Left ventricle myocardium inferior (tissue), 1 donor: ENCODE data around the gene TMEM52. TPM values are rescaled to one million over a fixed set of nuclear protein-coding genes. Genes with fewer than 3 reads are reported as not detected.

ENCODE experiments used
- DNase-seq: peaks from one replicate; pipeline ENCODE4 v3.0.0-alpha.2; 2020
- H3K27ac ChIP-seq: fragments of 200-600 bp; replicated peaks from 2 replicates; pipeline ENCODE4 v1.8.0; 2021
- H3K27me3 ChIP-seq: fragments of 200-600 bp; 2 replicates; pipeline ENCODE4 v1.8.0; 2021; ENCODE audit warnings: low read depth
- H3K36me3 ChIP-seq: fragments of 200-600 bp; 2 replicates; pipeline ENCODE4 v1.8.0; 2021
- H3K4me1 ChIP-seq: fragments of 200-600 bp; 2 replicates; pipeline ENCODE4 v1.8.0; 2021
- H3K4me3 ChIP-seq: fragments of 200-600 bp; 2 replicates; pipeline ENCODE4 v1.8.0; 2021; ENCODE audit warnings: mild to moderate bottlenecking, moderate library complexity
- H3K9me3 ChIP-seq: fragments of 200-600 bp; replicated peaks from 2 replicates; pipeline ENCODE4 v1.8.0; 2021
- intact Hi-C: fragments of 100-400 bp; cut with micrococcal nuclease; formaldehyde crosslinking; loops from one replicate; pipeline ENCODE4 v1.11.0; 2022
- total RNA-seq: library from RNA; stranded (reverse); fragmentation: NEBNext Ultra II Directional; extraction: Animal tissue kit (Norgen Biotek cat#: 25700); gene quantifications from one replicate; pipeline ENCODE4 v1.2.1, GENCODE V29; 2021
- TF ChIP-seq, protein P1 (sequence below): fragments of 200-600 bp; IDR thresholded peaks from 2 replicates; pipeline ENCODE4 v1.8.0; 2021; ENCODE audit warnings: antibody characterized with exemption, mild to moderate bottlenecking, borderline replicate concordance
- donor health status: DM: no; HTN: yes; CAD: no; lungs with severe emphysema.

TMEM52 gene
- total RNA-seq, 1 donor from 2014 or later: 0.47 TPM

DNA sequence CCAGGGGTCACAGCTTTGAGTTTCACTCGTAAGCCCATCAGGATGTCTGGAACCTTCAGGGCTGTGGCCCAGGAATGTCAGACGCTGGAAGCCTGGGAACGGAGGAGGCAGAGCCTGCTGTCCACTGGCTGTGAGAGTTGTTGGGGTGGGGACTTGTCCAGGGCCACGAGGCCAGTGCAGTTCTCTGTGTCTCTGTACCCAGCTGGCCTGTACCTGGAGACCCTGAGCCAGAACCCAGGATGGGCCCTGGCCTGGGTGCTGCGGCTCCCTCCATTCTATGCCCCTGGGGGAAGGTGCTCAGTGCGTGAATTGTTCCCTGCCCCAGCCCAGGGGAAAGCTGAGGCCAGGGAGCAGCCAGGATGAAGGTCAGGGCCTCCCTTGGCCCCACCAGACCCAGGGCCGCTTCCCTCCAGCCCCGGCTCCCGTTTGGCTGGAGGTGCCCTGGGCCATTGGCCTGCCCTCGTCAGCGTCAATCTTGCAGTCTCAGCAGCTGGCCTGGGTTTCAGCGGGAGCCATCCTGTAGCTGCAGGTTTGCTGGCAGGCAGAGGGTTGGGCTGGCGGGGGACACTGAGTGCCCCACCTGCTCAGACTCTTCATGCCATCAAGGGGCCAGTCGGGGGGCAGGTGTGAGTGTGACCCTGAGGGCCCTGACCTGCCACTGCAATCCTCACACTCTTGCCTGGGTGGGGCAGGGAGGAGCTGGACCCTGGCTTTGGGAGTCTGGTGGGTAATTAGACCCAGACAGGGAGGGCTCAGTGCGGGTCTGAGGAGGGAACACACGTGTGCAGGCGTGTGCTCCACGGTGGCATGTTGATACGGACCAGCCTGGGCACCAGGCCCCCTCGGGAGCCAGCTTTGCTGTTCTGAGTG, 4.7 kb downstream of the TMEM52 start:
- TF ChIP-seq, protein P1, sequence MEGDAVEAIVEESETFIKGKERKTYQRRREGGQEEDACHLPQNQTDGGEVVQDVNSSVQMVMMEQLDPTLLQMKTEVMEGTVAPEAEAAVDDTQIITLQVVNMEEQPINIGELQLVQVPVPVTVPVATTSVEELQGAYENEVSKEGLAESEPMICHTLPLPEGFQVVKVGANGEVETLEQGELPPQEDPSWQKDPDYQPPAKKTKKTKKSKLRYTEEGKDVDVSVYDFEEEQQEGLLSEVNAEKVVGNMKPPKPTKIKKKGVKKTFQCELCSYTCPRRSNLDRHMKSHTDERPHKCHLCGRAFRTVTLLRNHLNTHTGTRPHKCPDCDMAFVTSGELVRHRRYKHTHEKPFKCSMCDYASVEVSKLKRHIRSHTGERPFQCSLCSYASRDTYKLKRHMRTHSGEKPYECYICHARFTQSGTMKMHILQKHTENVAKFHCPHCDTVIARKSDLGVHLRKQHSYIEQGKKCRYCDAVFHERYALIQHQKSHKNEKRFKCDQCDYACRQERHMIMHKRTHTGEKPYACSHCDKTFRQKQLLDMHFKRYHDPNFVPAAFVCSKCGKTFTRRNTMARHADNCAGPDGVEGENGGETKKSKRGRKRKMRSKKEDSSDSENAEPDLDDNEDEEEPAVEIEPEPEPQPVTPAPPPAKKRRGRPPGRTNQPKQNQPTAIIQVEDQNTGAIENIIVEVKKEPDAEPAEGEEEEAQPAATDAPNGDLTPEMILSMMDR: no peak
- intact Hi-C loops: no loop called here
- Histone ChIP-seq H3K4me3 (no peak overlapping the region), H3K9me3 (no peaks in the 10 kb centered on the region), H3K27me3 (no peaks in the 10 kb centered on the region), H3K27ac (no peak overlapping the region), H3K36me3 (no peaks in the 10 kb centered on the region), H3K4me1 (peaks cover 23% of the 10 kb centered on the region)
- DNase-seq: no peak

DNA sequence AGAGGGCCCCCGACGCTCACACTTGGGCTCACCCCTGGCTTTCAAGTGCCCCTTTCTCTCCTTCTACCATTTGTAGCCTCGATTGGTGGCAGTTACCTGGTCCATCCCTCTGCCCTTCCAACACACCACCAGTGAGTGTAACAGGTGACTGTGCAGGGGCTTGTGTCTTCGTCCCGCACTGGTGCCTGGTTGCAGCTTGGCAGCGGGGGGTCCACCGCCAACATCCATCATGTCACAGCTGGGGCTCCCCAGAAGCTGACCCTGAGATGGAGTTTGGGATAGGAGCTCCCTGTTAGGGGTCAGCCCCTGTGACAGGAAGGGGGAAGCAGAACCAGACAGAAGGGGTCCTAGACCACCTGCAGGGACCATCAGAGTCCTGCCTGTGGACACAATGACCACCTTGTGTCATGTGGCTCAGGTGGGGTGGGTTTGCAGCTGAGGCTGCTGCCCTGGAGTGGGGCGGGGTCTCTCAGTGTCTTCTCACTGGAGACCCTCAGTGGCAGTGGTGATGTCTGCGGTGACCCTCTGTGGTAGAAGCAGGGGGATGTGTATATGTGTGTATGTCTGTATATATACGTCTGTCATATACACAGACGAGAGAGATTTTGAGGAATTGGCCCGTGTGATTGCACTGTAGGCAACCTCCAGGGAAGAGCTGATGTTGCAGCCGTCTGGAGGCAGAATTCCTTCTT, 7.6 kb downstream of the TMEM52 start:
- no peak for DNase-seq
- Histone ChIP-seq H3K27ac (no peak overlapping the region), H3K4me1 (peaks cover 32% of the 10 kb centered on the region), H3K9me3 (no peaks in the 10 kb centered on the region), H3K4me3 (no peak overlapping the region), H3K27me3 (no peaks in the 10 kb centered on the region), H3K36me3 (no peaks in the 10 kb centered on the region)
- intact Hi-C loops: no loop called here
- TF ChIP-seq, protein P1: no peak

DNA sequence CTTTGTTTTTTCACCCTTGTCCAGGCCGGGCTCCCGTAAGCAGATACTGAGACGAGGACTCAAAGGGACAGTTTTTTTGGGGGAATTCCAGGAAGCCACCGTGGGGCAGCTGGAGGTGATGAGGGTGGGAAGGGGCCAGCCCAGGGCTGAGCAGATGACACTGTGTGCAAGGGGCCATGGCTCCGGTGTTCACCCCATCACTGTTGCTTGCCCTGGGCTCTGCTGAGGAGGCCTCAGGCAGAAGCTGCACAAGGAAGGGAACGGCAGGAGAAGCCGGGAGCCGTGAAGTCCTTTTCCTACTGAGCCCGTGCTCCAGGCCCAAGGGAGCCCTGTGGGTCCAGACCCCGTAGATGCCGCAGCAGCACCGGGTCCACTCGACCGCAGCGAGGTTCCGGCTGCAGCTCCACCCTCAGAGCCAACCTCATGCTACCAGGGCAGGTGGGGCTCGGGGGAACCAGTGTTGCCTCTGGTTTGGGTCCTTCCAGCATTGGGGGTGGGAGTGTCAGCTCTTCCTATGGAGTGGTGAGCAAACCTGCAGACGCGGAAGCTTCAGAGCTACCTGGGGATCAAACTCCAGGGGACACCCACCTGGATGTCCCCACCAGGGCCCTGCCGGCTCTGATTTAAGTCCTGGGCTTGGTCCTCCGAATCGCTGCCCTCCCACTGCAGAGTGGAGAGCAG, 8.3 kb downstream of the TMEM52 start:
- Histone ChIP-seq H3K27me3 (no peaks in the 10 kb centered on the region), H3K27ac (no peak overlapping the region), H3K4me1 (peaks cover 39% of the 10 kb centered on the region), H3K4me3 (no peak overlapping the region), H3K9me3 (no peaks in the 10 kb centered on the region), H3K36me3 (no peaks in the 10 kb centered on the region)
- TF ChIP-seq, protein P1: no peak
- no peak for DNase-seq
- intact Hi-C loops: no loop called here

DNA sequence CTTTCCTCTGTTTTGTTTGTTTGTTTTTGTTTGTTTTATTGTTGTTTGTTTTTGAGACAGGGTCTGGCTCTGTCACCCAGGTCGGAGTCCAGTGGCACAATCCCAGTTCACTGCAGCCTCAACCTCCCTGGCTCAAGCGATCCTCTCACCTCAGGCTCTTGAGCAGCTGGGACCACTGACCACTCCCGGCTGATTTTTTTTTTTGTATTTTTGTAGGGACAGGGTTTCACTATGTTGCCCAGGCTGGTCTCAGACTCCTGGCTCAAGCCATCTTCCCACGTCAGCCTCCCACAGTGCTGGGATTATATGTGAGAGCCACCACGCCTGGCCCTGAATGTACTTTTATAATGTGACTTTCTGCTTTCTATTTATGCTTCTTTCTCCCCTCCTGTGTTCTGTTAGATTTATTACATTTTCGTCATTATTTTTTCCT, 9.0 kb downstream of the TMEM52 start:
- no peaks in the 10 kb centered on the region for H3K27me3 ChIP-seq
- H3K9me3 ChIP-seq: no peaks in the 10 kb centered on the region
- DNase-seq: no peak
- TF ChIP-seq, protein P1: no peak
- H3K4me1 ChIP-seq: peaks cover 41% of the 10 kb centered on the region
- peak overlapping the region; percentile 94 for H3K27ac ChIP-seq
- H3K36me3 ChIP-seq: no peaks in the 10 kb centered on the region
- H3K4me3 ChIP-seq: peak overlapping the region; percentile 87
- intact Hi-C loops: no loop called here

DNA sequence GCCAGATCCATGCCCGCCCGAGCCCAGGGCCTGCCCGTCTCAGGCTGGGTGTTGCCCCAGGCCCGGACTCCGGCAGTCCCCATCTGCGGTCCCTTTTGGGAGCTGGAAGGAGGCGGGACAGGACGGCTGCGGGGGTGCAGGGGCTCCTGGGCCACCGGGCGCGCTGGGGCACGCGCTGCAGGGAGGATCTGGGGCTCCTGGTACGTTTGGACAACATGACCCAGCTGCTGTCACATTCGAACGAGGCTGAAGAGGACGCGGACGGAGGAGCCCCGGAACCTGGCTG, 10.6 kb downstream of the TMEM52 start:
- TF ChIP-seq, protein P1: no peak
- Histone ChIP-seq H3K27me3 (no peaks in the 10 kb centered on the region), H3K36me3 (no peaks in the 10 kb centered on the region), H3K4me3 (peak overlapping the region; percentile 87), H3K27ac (peak overlapping the region; percentile 94), H3K9me3 (no peaks in the 10 kb centered on the region), H3K4me1 (peaks cover 41% of the 10 kb centered on the region)
- no peak for DNase-seq
- intact Hi-C loops: loop anchor here (10.0 kb wide), 1 partner anchor 144 kb away; no protein-coding TSS in a partner anchor
